ENCODE measurements around the gene EIF4A3. TPM values are rescaled to one million over a fixed set of nuclear protein-coding genes. Genes with fewer than 3 reads are reported as not detected.

Gene EIF4A3
- total RNA-seq, 2 donors from 2014 or later = 16.8 to 40.7 TPM

DNA sequence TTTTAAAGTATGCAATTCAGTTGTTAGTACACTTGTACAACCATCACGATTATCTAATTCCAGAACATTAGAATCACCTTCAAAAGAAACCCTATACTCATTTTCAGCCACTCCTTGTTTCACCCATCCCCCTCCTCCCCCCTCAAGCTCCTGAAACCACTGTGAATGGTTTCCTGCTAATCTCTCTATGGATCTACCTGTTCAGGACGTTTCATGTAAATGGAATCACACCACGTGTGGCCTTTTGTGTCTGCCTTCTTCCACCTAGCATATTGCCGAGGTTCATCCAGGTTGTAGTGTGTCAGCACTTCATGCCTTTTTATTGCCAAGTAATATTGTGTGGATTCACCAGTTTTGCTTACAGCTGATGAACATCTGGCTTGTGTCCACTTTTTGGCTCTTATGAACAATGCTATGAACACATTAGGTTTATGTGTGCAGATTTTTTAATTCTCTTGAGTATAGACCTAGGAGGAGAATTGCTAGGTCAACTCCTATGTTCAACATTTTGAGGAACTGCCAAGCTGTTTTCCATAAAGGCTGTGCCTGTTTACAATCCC, 17.8 kb downstream of the EIF4A3 start:
- no peaks in the 10 kb centered on the region for H3K27me3 ChIP-seq
- TF ChIP-seq POLR2A (IDR thresholded peaks at IDR 0.05) (no peak), CTCF (IDR thresholded peaks at IDR 0.05) (no peak)
- ATAC-seq = no peak
- H3K4me1 ChIP-seq = peaks cover 23% of the 10 kb centered on the region
- H3K9me3 ChIP-seq = no peaks in the 10 kb centered on the region
- 47% methylated on average over 4 of the region's 4 CpGs for WGBS, 2 donors
- H3K27ac ChIP-seq = no peak overlapping the region
- H3K4me3 ChIP-seq = no peak overlapping the region
- no peak for DNase-seq
- peaks cover 0 to 6% of the 10 kb centered on the region in 2 donors for H3K36me3 ChIP-seq (replicated peaks in 1 of 2; ENCODE audit: insufficient read depth in 1 of 2, low read depth in 2 of 2)
- intact Hi-C loops (cut with DNase I) = no loop called here

GRCh38 chr17:80126449-80126715, 20.5 kb downstream of the EIF4A3 start:
- 73 to 81% methylated on average over 3 of the region's 3 CpGs for WGBS, 2 donors
- Histone ChIP-seq H3K4me1 (peaks cover 24% of the 10 kb centered on the region), H3K4me3 (no peak overlapping the region), H3K9me3 (no peaks in the 10 kb centered on the region), H3K27ac (peak overlapping the region in 1 of 4 donors; percentile 19), H3K36me3 (replicated peaks in 1 of 2; ENCODE audit: insufficient read depth in 1 of 2, low read depth in 2 of 2) (no peaks in the 10 kb centered on the region), H3K27me3 (no peaks in the 10 kb centered on the region)
- ATAC-seq = no peak
- TF ChIP-seq CTCF (IDR thresholded peaks at IDR 0.05) (no peak), POLR2A (IDR thresholded peaks at IDR 0.05) (no peak)
- no peak for DNase-seq
- intact Hi-C loops (cut with DNase I) = no loop called here

GRCh38 chr17:80125656-80126448, 21.1 kb downstream of the EIF4A3 start:
- H3K9me3 ChIP-seq = no peaks in the 10 kb centered on the region
- H3K4me1 ChIP-seq = peaks cover 19% of the 10 kb centered on the region
- ATAC-seq (peak; percentile 35), DNase-seq (peak in 3 of 4 donors; percentile 24 to 51 (median 36))
- H3K27me3 ChIP-seq = no peaks in the 10 kb centered on the region
- no peak overlapping the region for H3K4me3 ChIP-seq
- peak overlapping the region in 2 of 4 donors; percentile 19 to 49 for H3K27ac ChIP-seq
- no peak for TF ChIP-seq POLR2A (IDR thresholded peaks at IDR 0.05)
- TF ChIP-seq CTCF (IDR thresholded peaks at IDR 0.05) = no peak
- 70 to 71% methylated on average over 14 of the region's 14 CpGs for WGBS, 2 donors
- H3K36me3 ChIP-seq (replicated peaks in 1 of 2; ENCODE audit: insufficient read depth in 1 of 2, low read depth in 2 of 2) = no peaks in the 10 kb centered on the region
- intact Hi-C loops (cut with DNase I) = no loop called here

- ATAC-seq (peak; percentile 61), DNase-seq (peak in 3 of 4 donors; percentile 43 to 58 (median 51))
- intact Hi-C loops (cut with DNase I) = no loop called here
- 49 to 68% methylated on average over 14 to 15 of the region's 15 CpGs for WGBS, 2 donors
- TF ChIP-seq CTCF (IDR thresholded peaks at IDR 0.05) (peak in 5 of 7 experiments; percentile 25 to 51 (median 45)), POLR2A (IDR thresholded peaks at IDR 0.05) (no peak)
- H3K36me3 ChIP-seq (replicated peaks in 1 of 2; ENCODE audit: insufficient read depth in 1 of 2, low read depth in 2 of 2) = no peaks in the 10 kb centered on the region
- no peak overlapping the region for H3K4me3 ChIP-seq
- H3K4me1 ChIP-seq = peaks cover 13% of the 10 kb centered on the region
- no peaks in the 10 kb centered on the region for H3K9me3 ChIP-seq
- peak overlapping the region; percentile 47 to 67 (median 55) for H3K27ac ChIP-seq
- H3K27me3 ChIP-seq = no peaks in the 10 kb centered on the region
Observed at GRCh38 chr17:80124351-80124981, 22.5 kb downstream of the EIF4A3 start.

Data from body of pancreas (tissue), 4 donors.